H1 (cell line): ENCODE measurements around the gene MVD. TPM values are rescaled to one million over a fixed set of nuclear protein-coding genes. Genes with fewer than 3 reads are reported as not detected.

Experiments
- CTCF ChIA-PET: fragments of 300-600 bp; sonication (Branson Sonifier 250); formaldehyde crosslinking; loops from one replicate; lab custom pipeline; 2021; ENCODE audit not compliant: partially characterized antibody; lab: Charles Lee
- POLR2A ChIA-PET: fragments of 300-600 bp; sonication (Branson Sonifier 250); formaldehyde crosslinking; loops from one replicate; lab custom pipeline; 2021; ENCODE audit warnings: inconsistent platforms; ENCODE audit not compliant: partially characterized antibody; lab: Charles Lee
- DNase-seq, 2 experiments: peaks; one replicate each; pipeline versions ENCODE4 v3.0.0 to v3.0.0-alpha.2; 2010 to 2022; ENCODE audit warnings: low spot score in 2 of 2, low read depth in 1 of 2, mixed read lengths in 1 of 2
- FAIRE-seq: peaks from 2 replicates; lab custom pipeline; 2011; peaks lifted over from hg19 to GRCh38; lab: Jason Lieb, UNC
- H2AFZ ChIP-seq: 2 replicates; pipeline ENCODE4 v1.8.1; 2012; ENCODE audit warnings: low read length, inconsistent platforms
- H2AK5ac ChIP-seq: 2 replicates; pipeline ENCODE4 v1.6.1; 2013; ENCODE audit warnings: low read depth, low read length
- H2BK120ac ChIP-seq: replicated peaks from 2 replicates; pipeline ENCODE3; 2013; ENCODE audit warnings: low read depth, low read length, inconsistent platforms
- H2BK12ac ChIP-seq: 2 replicates; pipeline ENCODE4 v1.6.1; 2013; ENCODE audit warnings: low read depth, low read length
- H2BK15ac ChIP-seq: 2 replicates; pipeline ENCODE4 v1.6.1; 2013; ENCODE audit warnings: low read length
- H2BK20ac ChIP-seq: 2 replicates; pipeline ENCODE4 v1.6.1; 2013; ENCODE audit warnings: low read length
- H2BK5ac ChIP-seq: 2 replicates; pipeline ENCODE4 v1.6.1; 2013; ENCODE audit warnings: low read depth, low read length
- H3K14ac ChIP-seq: 2 replicates; pipeline ENCODE4 v1.6.1; 2013; ENCODE audit warnings: inconsistent platforms; ENCODE audit not compliant: insufficient read length
- H3K18ac ChIP-seq: 2 replicates; pipeline ENCODE4 v1.6.1; 2013; ENCODE audit warnings: low read length; ENCODE audit errors: extremely low read depth
- H3K23ac ChIP-seq: 2 replicates; pipeline ENCODE4 v1.6.1; 2013; ENCODE audit warnings: inconsistent platforms; ENCODE audit not compliant: insufficient read length
- H3K23me2 ChIP-seq: 2 replicates; pipeline ENCODE4 v1.6.1; 2013; ENCODE audit warnings: low read depth, low read length
- H3K27ac ChIP-seq: 2 replicates; pipeline ENCODE4 v1.6.1; 2011; ENCODE audit warnings: low read depth, low read length, inconsistent platforms
- H3K27me3 ChIP-seq, 4 experiments: replicated peaks in 1 of 4; 1 replicate in 1 of 4; 2 replicates in 3 of 4; pipeline versions ENCODE4 v1.6.1 to v1.8.1; 2011 to 2013; ENCODE audit warnings: low read length in 3 of 4, mild to moderate bottlenecking in 3 of 4, inconsistent platforms in 2 of 4, mixed read lengths in 2 of 4, moderate library complexity in 1 of 4; ENCODE audit not compliant: control insufficient read depth in 3 of 4, insufficient read depth in 3 of 4; ENCODE audit errors: extremely low read depth in 1 of 4
- H3K36me3 ChIP-seq, 4 experiments: 2 replicates each; pipeline versions ENCODE4 v1.6.1 to v1.8.1; 2011 to 2013; ENCODE audit warnings: mild to moderate bottlenecking in 4 of 4, low read length in 3 of 4, moderate library complexity in 2 of 4, control low read depth in 1 of 4, inconsistent platforms in 1 of 4; ENCODE audit not compliant: insufficient read depth in 4 of 4, control insufficient read depth in 2 of 4
- H3K4ac ChIP-seq: replicated peaks from 2 replicates; pipeline ENCODE3; 2013; ENCODE audit warnings: low read length, low read depth, mixed read lengths, inconsistent platforms; ENCODE audit not compliant: insufficient read length
- H3K4me1 ChIP-seq, 4 experiments: replicated peaks in 1 of 4; 1 replicate in 1 of 4; 2 replicates in 3 of 4; pipeline versions ENCODE4 v1.6.1 to v1.8.1; 2011 to 2013; ENCODE audit warnings: low read length in 3 of 4, inconsistent platforms in 2 of 4, mixed read lengths in 1 of 4; ENCODE audit not compliant: insufficient read depth in 4 of 4, control insufficient read depth in 3 of 4
- H3K4me2 ChIP-seq, 2 experiments: 2 replicates each; pipeline versions ENCODE4 v1.6.1 to v1.8.1; 2011 to 2013; ENCODE audit warnings: low read depth in 2 of 2, low read length in 2 of 2, control low read depth in 1 of 2, inconsistent platforms in 1 of 2, mild to moderate bottlenecking in 1 of 2; ENCODE audit not compliant: insufficient read depth in 1 of 2
- H3K4me3 ChIP-seq, 4 experiments: fragments of 200-600, 300-600 bp in 1 of 4; sonication (generic), shearing (Covaris generic), sonication (Bioruptor Twin) in 1 of 4; 2 replicates each; pipeline versions ENCODE4 v1.5.1 to v1.8.1; 2011 to 2016; ENCODE audit warnings: low read length in 4 of 4, low read depth in 3 of 4, control low read depth in 2 of 4, inconsistent platforms in 2 of 4, mild to moderate bottlenecking in 2 of 4, mixed read lengths in 1 of 4, moderate library complexity in 1 of 4; ENCODE audit not compliant: insufficient read depth in 2 of 4; ENCODE audit errors: extremely low read depth in 1 of 4
- H3K56ac ChIP-seq: replicated peaks from 2 replicates; pipeline ENCODE3; 2013; ENCODE audit warnings: low read depth, mild to moderate bottlenecking, mixed read lengths, low read length, inconsistent platforms; ENCODE audit not compliant: insufficient read length
- H3K79me1 ChIP-seq: 2 replicates; pipeline ENCODE4 v1.6.1; 2013; ENCODE audit warnings: low read depth, low read length, control low read depth
- H3K79me2 ChIP-seq, 2 experiments: 2 replicates each; pipeline versions ENCODE4 v1.6.1 to v1.8.1; 2012 to 2013; ENCODE audit warnings: low read length in 2 of 2, mild to moderate bottlenecking in 2 of 2, inconsistent platforms in 1 of 2; ENCODE audit not compliant: insufficient read depth in 2 of 2, control insufficient read depth in 1 of 2
- H3K9ac ChIP-seq, 4 experiments: replicated peaks in 1 of 4; 1 replicate in 1 of 4; 2 replicates in 3 of 4; pipeline versions ENCODE4 v1.6.1 to v1.8.1; 2011 to 2013; ENCODE audit warnings: low read depth in 3 of 4, low read length in 3 of 4, control low read depth in 2 of 4, mild to moderate bottlenecking in 2 of 4, moderate library complexity in 2 of 4, inconsistent platforms in 1 of 4; ENCODE audit errors: extremely low read depth in 1 of 4
- H3K9me3 ChIP-seq, 2 experiments: 2 replicates each; pipeline versions ENCODE4 v1.6.1 to v1.8.1; 2012 to 2013; ENCODE audit warnings: mild to moderate bottlenecking in 2 of 2, moderate library complexity in 2 of 2, control low read depth in 1 of 2, inconsistent platforms in 1 of 2, low read depth in 1 of 2, low read length in 1 of 2, mixed read lengths in 1 of 2; ENCODE audit not compliant: insufficient read depth in 2 of 2
- H4K20me1 ChIP-seq, 2 experiments: replicated peaks in 1 of 2; 2 replicates each; pipeline versions ENCODE3 to v1.8.1; 2011 to 2013; ENCODE audit warnings: inconsistent platforms in 2 of 2, low read length in 2 of 2, mild to moderate bottlenecking in 1 of 2; ENCODE audit not compliant: insufficient read depth in 2 of 2, control insufficient read depth in 1 of 2
- H4K5ac ChIP-seq: 2 replicates; pipeline ENCODE4 v1.6.1; 2013; ENCODE audit warnings: low read length, low read depth, mixed read lengths, inconsistent platforms; ENCODE audit not compliant: insufficient read length
- H4K8ac ChIP-seq: 2 replicates; pipeline ENCODE4 v1.8.0; 2013; ENCODE audit warnings: mild to moderate bottlenecking, moderate library complexity, low read length, inconsistent platforms; ENCODE audit not compliant: insufficient read depth; ENCODE audit errors: extremely low read depth
- H4K91ac ChIP-seq: replicated peaks from 2 replicates; pipeline ENCODE3; 2013; ENCODE audit warnings: low read length, mixed read lengths, inconsistent platforms; ENCODE audit not compliant: insufficient read length
- BCL11A ChIP-seq, 2 experiments: IDR thresholded peaks; one replicate each; pipeline ENCODE4 v1.6.1; 2011; ENCODE audit warnings: low read depth in 2 of 2, low read length in 2 of 2, mild to moderate bottlenecking in 2 of 2
- BRCA1 ChIP-seq: IDR thresholded peaks from 2 replicates; pipeline ENCODE4 v1.6.1; 2012; ENCODE audit warnings: low read depth, low read length, improper control_type of control experiment
- EP300 ChIP-seq, 2 experiments: IDR thresholded peaks; 1 replicate in 1 of 2; 2 replicates in 1 of 2; pipeline ENCODE4 v1.6.1; 2011 to 2012; ENCODE audit warnings: low read depth in 2 of 2, low read length in 2 of 2, mild to moderate bottlenecking in 2 of 2, borderline replicate concordance in 1 of 2, inconsistent platforms in 1 of 2, moderate library complexity in 1 of 2
- EZH2 ChIP-seq: fragments of 200-600 bp; sonication (generic); IDR thresholded peaks from 2 replicates; pipeline ENCODE4 v1.7.1; 2012; ENCODE audit warnings: low read depth, mild to moderate bottlenecking, moderate library complexity, low read length, inconsistent platforms; ENCODE audit not compliant: severe bottlenecking
- HDAC6 ChIP-seq: IDR thresholded peaks from one replicate; pipeline ENCODE4 v1.7.1; 2012; ENCODE audit warnings: low read depth, mild to moderate bottlenecking, inconsistent platforms, low read length, moderate library complexity
- MAFK ChIP-seq: IDR thresholded peaks from 2 replicates; pipeline ENCODE4 v1.6.1; 2012; ENCODE audit warnings: low read depth, mild to moderate bottlenecking, improper control_type of control experiment, low read length
- NRF1 ChIP-seq: IDR thresholded peaks from 2 replicates; pipeline ENCODE4 v1.6.1; 2011; ENCODE audit warnings: mild to moderate bottlenecking, low read depth, low read length, improper control_type of control experiment
- RXRA ChIP-seq: IDR thresholded peaks from 2 replicates; pipeline ENCODE4 v1.6.1; 2011; ENCODE audit warnings: low read depth, mild to moderate bottlenecking, low read length, moderate library complexity; ENCODE audit not compliant: insufficient read depth
- SIX5 ChIP-seq: IDR thresholded peaks from 2 replicates; pipeline ENCODE4 v1.6.1; 2011; ENCODE audit warnings: mild to moderate bottlenecking, low read depth, low read length
- TEAD4 ChIP-seq: IDR thresholded peaks from 2 replicates; pipeline ENCODE4 v1.6.1; 2012; ENCODE audit warnings: low read depth, low read length, inconsistent platforms, mixed read lengths
- WGBS, 2 experiments: shearing (Covaris generic) in 1 of 2; methylation state at CpG; one replicate each; pipeline versions ENCODE4 v1.1.6 to v1.1.7; 2013 to 2015; ENCODE audit warnings: low lambda C conversion rate in 2 of 2, mixed read lengths in 2 of 2, inconsistent platforms in 1 of 2, low coverage in 1 of 2, missing lambda C conversion rate in 1 of 2; ENCODE audit not compliant: insufficient replicate concordance in 2 of 2, insufficient coverage in 1 of 2, insufficient read length in 1 of 2; ENCODE audit errors: extremely low coverage in 1 of 2, missing lambda C conversion rate in 1 of 2; 5-methylcytosine and 5-hydroxymethylcytosine counted together
- polyA plus RNA-seq, 7 experiments: library from polyadenylated mRNA; depleted of rRNA in 3 of 7; stranded (reverse) in 5 of 7; unstranded in 2 of 7; fragments of >200 nt in 5 of 7; fragments of 200-250 nt in 2 of 7; gene quantifications; 1 replicate in 5 of 7; 2 replicates in 1 of 7; 4 replicates in 1 of 7; pipeline versions ENCODE4 v1.2.1 to v1.2.3, GENCODE V29; 2011 to 2013; ENCODE audit warnings: missing spikeins in 2 of 7, mixed read lengths in 2 of 7
- total RNA-seq: library from RNA; stranded (reverse); fragmentation: NEBNext Ultra II Directional; extraction: Animal tissue kit (Norgen Biotek cat#: 25700); gene quantifications from 2 replicates; pipeline ENCODE4 v1.2.1, GENCODE V29; 2021

Gene MVD
- total and polyA plus RNA-seq, 2 of the 8 experiments (the other 6 are each of a cell fraction or from before 2014, with no cell fraction given): 47.2 to 77.3 TPM

- Histone ChIP-seq H3K23ac (no peak overlapping the region), H2BK12ac (no peak overlapping the region), H4K20me1 (peaks cover 2 to 14% of the 10 kb centered on the region in 2 experiments), H3K79me1 (no peaks in the 10 kb centered on the region; the same call in 1 of the 2 replicates), H3K27me3 (no peaks in the 10 kb centered on the region), H3K23me2 (no peaks in the 10 kb centered on the region), H3K36me3 (peaks cover 15 to 44% (median 24%) of the 10 kb centered on the region in 4 experiments), H3K79me2 (no peaks in the 10 kb centered on the region), H2BK20ac (no peak overlapping the region), H2AK5ac (no peak overlapping the region), H3K18ac (no peak overlapping the region), H3K56ac (no peak overlapping the region), H3K27ac (peak overlapping the region; percentile 43; the same call in 1 of the 2 replicates), H4K5ac (no peak overlapping the region), H3K4me3 (no peak overlapping the region), H4K91ac (no peak overlapping the region), H3K4me1 (peaks cover 0 to 7% (median 3%) of the 10 kb centered on the region in 4 experiments; a peak in 5 of 7 replicates), H2BK15ac (no peak overlapping the region), H4K8ac (no peak overlapping the region), H2AFZ (no peak overlapping the region), H3K9me3 (no peaks in the 10 kb centered on the region), H3K4me2 (no peak overlapping the region), H2BK120ac (no peak overlapping the region), H2BK5ac (peak overlapping the region; percentile 56; the same call in 1 of the 2 replicates), H3K9ac (peak overlapping the region in 1 of 4 experiments; percentile 29; a peak in 1 of 7 replicates), H3K14ac (no peak overlapping the region), H3K4ac (no peak overlapping the region)
- CTCF ChIA-PET: interaction anchor here (0.6 to 11.2 kb wide), 8 partner anchors 11 to 91 kb away, joined by 3 to 89 read pairs (median 4); no protein-coding TSS in a partner anchor
- WGBS, 2 experiments: 92% methylated on average over 25 of the region's 27 CpGs; no CpG with 5 or more reads in 1 of the 2 experiments
- POLR2A ChIA-PET: interaction anchor here (0.7 to 1.6 kb wide), 2 partner anchors 17 kb away, joined by 3 to 5 read pairs; no protein-coding TSS in a partner anchor
- no peak for DNase-seq
- FAIRE-seq: no peak
- TF ChIP-seq EP300 (IDR thresholded peaks at IDR 0.05; ENCODE audit: borderline replicate concordance in 1 of 2, low read depth in 2 of 2, low read length in 2 of 2): no peak
- no peak for TF ChIP-seq BRCA1
- no peak for TF ChIP-seq MAFK
- TF ChIP-seq EZH2: no peak
- no peak for TF ChIP-seq SIX5
- TF ChIP-seq BCL11A (IDR thresholded peaks at IDR 0.05; ENCODE audit: low read depth in 2 of 2, low read length in 2 of 2): no peak
- TF ChIP-seq HDAC6: no peak
- TF ChIP-seq NRF1: no peak
- no peak for TF ChIP-seq TEAD4
- no peak for TF ChIP-seq RXRA
Measured at GRCh38 chr16:88627531-88628411, 35.1 kb downstream of the MVD start.
